Coronary artery (tissue), 2 donors: ENCODE data around the gene IRS2.

ENCODE experiments used
- DNase-seq: peaks from one replicate; pipeline ENCODE4 v3.0.0-alpha.2; 2017; ENCODE audit warnings: low spot score
- H3K27ac ChIP-seq, 2 donors: fragments of 200-600 bp; sonication (generic); one replicate each; pipeline ENCODE4 v1.5.1; 2016 to 2019
- H3K4me3 ChIP-seq: fragments of 200-600 bp; sonication (generic); 2 replicates; pipeline ENCODE4 v1.5.1; 2016; ENCODE audit warnings: mild to moderate bottlenecking, moderate library complexity
- TF ChIP-seq, protein P1 (sequence below): fragments of 200-600 bp; sonication (generic); IDR thresholded peaks from one replicate; pipeline ENCODE4 v1.5.1; 2019; ENCODE audit warnings: antibody characterized with exemption

The IRS2 gene

GRCh38 chr13:109730812-109731335, 55.5 kb downstream of the IRS2 start:
- no peak for DNase-seq
- Histone ChIP-seq H3K4me3 (no peak overlapping the region), H3K27ac (no peak overlapping the region)
- TF ChIP-seq, protein P1, sequence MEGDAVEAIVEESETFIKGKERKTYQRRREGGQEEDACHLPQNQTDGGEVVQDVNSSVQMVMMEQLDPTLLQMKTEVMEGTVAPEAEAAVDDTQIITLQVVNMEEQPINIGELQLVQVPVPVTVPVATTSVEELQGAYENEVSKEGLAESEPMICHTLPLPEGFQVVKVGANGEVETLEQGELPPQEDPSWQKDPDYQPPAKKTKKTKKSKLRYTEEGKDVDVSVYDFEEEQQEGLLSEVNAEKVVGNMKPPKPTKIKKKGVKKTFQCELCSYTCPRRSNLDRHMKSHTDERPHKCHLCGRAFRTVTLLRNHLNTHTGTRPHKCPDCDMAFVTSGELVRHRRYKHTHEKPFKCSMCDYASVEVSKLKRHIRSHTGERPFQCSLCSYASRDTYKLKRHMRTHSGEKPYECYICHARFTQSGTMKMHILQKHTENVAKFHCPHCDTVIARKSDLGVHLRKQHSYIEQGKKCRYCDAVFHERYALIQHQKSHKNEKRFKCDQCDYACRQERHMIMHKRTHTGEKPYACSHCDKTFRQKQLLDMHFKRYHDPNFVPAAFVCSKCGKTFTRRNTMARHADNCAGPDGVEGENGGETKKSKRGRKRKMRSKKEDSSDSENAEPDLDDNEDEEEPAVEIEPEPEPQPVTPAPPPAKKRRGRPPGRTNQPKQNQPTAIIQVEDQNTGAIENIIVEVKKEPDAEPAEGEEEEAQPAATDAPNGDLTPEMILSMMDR = no peak

DNA sequence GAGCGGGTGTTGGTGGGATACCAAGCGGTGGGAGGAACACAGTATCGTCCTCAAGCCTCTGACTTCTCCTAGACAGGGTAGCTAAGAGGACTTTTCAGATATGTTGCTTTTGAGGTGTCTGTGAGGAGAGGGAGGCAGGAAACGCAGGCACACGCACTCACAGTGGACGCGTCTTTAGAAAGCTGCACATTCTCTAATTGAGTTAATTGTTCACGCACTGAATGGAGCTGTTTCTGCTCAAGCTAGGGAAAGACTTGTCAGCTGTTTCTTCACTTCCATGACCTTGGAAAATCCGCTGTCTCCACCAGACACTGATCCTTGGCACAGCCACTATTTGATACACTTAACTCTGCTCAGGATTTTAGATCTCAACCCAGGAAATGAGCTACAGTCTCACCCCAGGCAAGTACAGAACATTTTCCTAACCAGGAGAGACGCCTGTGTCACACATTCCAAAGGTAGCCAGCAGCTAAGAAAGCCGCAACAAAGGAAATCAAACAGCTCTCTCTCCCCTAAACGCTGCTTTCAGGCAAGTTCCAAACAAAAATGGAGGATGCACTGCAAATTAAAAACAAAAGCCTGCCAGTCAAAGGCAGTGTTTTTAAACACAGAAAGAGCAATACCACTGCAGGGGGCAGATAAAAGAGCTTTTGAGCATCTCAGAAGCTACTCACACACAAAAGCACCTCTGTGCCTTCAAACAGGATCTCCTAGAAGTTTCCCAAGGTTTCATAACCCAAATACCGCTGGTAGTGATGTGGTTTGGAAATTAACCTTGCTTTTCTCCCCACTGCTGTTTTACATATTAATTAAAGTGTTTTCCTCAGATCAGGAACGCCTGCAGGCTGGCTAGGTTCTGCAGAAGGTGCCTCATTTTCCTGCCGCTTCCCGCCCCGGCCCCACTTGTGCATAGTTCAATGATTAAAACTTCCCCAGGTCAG, 57.3 kb downstream of the IRS2 start:
- H3K27ac ChIP-seq = no peak overlapping the region
- DNase-seq = no peak
- TF ChIP-seq, protein P1 = no peak
- no peak overlapping the region for H3K4me3 ChIP-seq

- Histone ChIP-seq H3K27ac (no peak overlapping the region), H3K4me3 (no peak overlapping the region)
- TF ChIP-seq, protein P1 = no peak
- no peak for DNase-seq
Observed at GRCh38 chr13:109728061-109728460, 58.3 kb downstream of the IRS2 start.

- TF ChIP-seq, protein P1 = no peak
- no peak overlapping the region for H3K27ac ChIP-seq
- no peak for DNase-seq
- no peak overlapping the region for H3K4me3 ChIP-seq
Observed at GRCh38 chr13:109727251-109727650, 59.1 kb downstream of the IRS2 start.

DNA sequence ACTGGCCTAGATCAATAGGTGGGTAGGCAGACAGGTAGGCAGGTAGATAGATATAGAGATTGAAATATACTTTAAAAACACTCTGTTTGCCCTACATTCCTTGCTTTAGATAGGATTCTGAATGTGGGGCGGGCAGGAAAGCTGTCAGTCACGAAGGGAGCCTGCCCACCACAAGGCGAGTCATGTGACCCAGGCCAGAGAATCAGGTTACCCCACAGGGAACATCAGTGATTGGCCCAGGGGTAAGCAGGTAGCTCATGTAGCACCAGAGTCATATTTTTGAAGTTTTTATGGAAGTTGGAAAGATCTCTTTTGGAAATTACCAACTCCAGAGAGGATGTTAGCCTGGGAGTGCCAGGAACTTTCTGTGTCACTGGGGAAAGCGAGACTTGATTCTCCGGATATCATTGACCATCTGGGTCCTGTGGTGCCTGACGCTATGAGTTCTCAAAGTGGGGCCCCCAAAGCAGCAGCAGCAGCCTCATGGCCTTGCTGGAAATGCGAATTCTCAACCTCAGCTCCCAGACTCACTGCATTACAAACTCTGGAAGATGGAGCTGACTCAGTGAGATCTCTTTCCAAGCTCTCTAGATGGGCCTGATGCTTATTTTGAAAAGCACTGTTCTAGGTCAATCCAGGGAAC, 60.3 kb downstream of the IRS2 start:
- TF ChIP-seq, protein P1 = no peak
- Histone ChIP-seq H3K27ac (no peak overlapping the region), H3K4me3 (no peak overlapping the region)
- DNase-seq = no peak

DNA sequence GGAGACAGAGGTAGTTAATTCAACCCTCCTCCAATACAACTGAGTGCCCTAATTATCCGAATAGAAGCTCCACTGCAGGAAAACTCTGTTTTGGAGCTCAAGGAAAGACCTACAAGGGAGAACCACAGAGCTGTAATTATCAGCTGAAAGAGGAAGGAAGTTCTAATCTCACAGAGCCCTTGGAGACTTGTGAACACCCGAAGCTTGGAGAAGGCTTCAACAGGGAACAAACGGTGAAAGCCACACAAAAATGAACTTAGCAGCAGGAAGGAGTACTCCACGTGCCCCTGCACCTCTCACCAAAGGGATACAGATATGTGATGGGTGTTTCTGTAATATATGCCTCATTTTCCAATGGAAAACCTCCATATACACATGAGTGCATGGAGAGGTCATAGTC, 61.1 kb downstream of the IRS2 start:
- TF ChIP-seq, protein P1 = no peak
- no peak for DNase-seq

More for the DNA sequence above, 61.1 kb downstream of the IRS2 start:
- H3K27ac ChIP-seq = no peak overlapping the region
- H3K4me3 ChIP-seq = no peak overlapping the region
